GM21515 (cell line): ENCODE results near the gene GNAS.
A peak's percentile ranks its signal among the peaks of the same experiment; 100 is the strongest.

Source experiments
- ATAC-seq: cut with Tn5 transposase; IDR thresholded peaks from one replicate; pipeline ENCODE4 v1.9.1; 2021; ENCODE audit not compliant: unreplicated experiment

The GNAS gene

DNA sequence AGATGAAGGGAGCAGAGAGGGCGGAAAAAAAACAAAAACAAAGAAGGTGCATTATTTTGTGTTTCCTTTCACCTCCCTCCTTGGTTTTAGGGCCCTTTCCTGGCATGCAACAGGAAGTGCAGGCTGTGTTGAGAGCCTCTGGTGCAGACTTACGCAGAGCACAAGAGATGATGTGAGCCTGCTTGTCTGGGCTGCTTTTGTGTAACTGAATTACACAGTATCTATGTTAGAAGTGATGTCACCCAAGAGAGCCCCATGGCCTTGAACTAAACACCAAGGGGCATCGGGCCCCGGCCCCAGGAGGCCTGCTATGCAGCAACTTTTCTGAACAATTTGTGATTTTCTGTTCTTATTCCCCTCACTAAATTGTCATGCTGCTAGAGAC lies 25.5 kb downstream of the GNAS start:
- no peak for ATAC-seq

DNA sequence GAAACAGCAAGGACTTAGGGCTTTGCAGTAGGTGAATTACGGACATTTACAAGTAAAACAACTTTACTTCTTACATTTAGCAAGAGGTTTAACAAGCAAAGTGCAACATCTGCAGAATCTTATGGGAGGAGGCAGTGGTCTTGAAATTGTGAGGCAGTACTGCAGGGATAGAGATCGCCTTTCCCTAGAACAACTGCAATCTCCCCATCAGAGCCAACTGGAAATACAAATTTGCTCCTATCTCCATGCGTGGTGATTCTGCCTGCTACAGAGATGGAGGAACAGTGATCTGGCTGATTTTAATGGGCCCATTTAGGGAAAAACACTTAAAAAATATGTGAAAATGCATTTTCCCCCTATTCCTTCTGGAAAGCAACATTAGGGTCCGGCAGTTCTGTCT lies 25.9 kb downstream of the GNAS start:
- ATAC-seq, result no peak

DNA sequence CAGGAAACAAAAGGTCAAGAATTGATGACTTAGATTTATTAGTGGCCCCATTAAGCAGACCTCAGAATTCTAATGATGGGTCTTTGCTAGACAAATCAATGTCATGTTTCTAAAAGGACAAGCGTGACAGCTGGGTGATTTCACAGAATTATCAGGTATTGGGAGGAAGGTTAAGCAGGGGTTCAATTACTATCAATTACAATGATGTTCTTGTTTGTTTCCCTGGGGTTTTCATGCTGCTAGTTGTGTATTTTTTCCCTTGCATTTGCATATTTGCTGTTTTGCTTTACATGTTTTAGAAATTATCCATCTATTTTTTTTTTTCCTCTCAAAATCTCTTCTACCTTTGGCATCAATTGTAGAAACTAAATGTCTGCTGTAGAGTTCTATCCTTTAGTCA lies 27.9 kb downstream of the GNAS start:
- no peak for ATAC-seq

DNA sequence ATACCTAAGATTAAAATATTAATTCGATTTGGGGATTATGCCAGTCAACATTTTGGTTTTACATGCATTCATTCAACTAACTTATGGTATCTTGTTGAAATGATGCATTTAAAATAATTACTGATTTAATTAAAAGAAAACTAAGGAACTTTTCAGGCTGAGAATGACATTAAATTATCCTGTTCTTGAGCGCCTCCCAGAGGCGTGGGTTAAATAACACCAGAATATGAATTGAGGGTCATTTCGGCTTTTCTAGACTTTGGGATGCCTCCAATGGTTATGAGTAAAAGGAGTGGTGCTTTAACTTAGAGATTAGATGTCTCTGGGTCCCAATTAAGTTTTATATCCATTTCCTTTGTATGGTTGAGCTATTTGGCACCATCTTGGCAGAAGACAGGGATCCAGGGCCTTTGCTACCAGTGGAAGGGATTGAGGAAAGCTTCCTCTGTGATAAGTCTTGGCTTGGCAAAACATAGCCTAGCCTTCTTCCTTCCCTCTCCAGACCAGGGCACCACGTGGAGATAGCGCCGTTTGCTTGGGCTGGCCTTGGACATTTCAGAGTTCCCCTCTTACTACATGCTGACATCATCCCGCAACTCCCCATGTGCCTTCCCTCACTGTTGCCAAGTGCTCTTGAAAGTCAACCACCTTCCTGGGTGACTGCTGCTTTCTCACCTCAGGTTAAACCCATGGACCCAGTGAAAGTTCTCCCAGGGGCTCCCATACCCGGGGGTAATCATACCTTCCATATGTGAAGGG lies 28.7 kb downstream of the GNAS start:
- ATAC-seq, result no peak

DNA sequence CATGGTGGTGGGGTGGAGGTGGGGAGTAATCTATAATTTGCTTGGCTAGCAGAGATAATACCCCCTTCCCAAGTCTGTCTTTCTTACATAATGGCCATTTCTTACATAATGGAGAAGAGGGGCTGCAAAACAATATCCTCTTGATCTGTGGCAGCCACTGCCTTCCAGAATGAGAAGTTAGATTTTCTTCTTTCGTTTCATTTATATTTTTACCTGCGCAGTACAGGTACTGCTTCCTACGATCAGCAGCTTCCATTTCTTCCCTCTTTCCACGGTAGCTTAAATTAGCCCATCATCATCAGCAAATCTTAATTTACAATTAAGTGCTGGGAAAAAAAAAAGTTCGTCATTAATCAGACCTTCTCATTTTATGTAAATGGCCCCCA lies 30.2 kb downstream of the GNAS start:
- ATAC-seq, result no peak

DNA sequence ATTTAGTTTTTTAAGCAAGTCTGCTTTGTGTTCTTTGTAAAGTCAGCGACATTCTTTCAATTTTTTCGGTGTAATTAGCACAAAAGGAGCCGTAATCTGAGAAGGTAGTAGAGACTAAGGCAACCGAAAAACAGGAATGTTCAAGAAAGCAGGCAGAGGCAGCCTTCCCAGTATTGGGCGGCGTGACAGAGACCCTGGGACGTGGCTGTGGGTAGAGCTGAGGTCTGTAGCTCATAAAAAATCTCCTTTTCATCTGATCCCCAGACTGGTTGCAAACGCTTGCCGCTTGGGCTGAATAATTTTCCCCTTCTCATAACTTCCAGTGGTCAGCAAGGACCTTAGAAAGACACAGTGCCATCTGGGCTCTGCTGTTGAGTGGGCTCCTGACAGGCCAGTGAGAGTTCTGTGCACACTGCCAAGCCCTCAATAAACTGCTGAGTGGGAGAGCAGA lies 30.8 kb downstream of the GNAS start:
- ATAC-seq, result no peak

DNA sequence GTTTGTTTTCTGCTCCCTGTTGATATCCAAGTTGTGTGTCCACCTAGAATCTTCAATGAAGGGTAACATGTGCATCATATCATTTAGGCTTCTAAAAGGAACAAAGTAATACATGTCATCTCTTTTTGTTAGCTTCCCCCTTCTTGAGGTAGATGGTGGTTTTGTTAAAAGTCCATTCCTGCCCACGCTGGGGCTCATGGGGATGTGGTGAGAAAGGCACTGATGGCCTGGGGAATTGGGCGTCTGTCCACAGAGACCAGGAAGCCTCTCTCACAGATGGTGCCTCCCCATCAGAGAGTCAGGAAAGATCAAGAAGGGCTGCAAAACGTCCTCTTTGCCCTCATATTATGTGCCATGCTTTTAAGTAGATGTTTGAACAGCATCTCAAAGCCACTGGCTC lies 32.5 kb downstream of the GNAS start:
- no peak for ATAC-seq

DNA sequence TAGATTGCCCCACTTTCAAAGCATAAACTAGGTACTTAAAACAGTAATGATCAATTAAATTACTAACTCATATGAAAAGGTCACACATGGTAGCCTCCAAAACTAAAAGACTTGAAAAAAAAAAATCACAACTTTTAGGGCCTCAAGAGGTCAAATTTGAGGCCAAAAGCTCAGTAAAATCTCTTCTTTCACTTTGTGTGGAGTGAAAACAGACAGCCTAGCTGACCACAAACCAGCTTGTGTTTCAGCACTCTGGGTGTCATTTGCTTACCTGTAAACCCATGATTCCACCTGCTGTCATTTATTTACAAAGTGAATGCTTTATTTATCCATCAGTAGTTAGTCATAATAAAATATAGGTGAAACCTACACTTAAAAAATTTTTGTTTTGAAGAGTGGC lies 34.0 kb downstream of the GNAS start:
- no peak for ATAC-seq

DNA sequence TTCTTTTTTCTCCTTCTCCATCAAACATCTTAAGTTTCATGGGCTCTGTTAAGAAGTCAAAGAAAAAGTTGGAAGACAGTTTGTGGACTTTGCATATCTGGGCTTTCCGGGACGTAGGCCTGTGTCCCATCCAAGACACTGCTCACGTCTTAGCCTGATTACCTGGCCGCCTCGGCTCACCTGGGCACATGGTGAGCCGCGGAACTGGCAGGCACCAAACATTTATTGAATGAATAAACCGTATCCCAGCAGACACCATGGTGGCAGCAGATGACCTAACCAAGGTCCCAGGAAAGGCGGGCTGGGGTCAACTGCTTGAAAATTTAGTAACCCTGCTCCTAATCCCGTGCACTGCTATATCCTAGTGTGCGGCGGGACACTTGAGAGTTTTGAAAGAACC lies 35.6 kb downstream of the GNAS start:
- no peak for ATAC-seq

DNA sequence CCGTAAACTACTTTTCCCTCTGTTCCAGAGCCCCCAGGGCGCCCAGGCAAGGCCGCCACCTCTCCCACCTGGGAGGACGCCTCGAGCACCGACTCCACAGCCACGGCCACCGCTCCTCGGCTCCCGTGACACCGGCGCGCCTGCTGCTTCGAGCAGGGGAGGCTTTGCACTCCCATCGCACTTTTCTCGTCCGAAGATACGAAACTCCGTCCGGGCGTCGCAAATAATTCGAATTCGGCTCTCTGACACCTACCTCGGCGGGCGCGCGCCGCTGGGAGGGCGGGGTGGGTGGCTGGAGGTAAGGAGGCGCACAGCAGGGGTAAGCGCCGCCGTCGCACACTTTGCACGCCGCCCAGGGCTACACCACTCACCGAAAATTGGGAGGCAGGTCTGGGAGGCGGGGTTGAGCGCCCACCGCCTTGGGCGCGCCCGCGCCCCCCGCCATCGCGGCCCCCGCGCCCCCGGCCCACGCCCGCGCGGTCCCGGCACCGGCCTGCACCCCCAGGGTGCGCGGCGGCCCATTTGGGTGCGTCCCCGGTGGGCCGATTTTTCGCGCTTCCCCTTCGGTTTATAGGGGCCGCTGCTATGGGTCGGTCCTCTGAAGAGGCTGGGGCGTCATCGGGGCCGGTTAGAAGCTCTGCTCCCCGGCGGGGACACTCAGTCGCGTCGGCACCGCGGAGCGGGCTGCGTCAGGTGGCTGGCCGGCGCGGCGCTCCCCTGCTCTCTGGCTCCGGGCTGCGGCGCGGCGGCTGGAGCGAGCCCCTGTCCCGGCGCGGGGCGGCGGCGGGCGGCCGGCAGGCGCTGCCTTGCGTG lies 36.2 kb downstream of the GNAS start:
- peak; percentile 39 for ATAC-seq

DNA sequence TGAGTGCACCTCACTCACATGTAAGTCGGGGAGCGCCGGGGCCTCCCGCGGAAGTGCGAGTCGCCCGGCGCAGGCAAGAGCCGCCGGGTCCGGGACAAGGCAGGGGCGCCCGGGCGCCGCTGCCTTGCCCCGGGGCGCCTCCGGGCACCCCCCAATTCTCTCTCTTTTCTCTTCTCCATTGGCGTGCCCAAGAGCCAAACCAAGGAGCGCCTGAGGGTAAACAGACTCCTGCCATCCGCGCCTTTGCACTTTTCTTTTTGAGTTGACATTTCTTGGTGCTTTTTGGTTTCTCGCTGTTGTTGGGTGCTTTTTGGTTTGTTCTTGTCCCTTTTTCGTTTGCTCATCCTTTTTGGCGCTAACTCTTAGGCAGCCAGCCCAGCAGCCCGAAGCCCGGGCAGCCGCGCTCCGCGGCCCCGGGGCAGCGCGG lies 36.8 kb downstream of the GNAS start:
- no peak for ATAC-seq

DNA sequence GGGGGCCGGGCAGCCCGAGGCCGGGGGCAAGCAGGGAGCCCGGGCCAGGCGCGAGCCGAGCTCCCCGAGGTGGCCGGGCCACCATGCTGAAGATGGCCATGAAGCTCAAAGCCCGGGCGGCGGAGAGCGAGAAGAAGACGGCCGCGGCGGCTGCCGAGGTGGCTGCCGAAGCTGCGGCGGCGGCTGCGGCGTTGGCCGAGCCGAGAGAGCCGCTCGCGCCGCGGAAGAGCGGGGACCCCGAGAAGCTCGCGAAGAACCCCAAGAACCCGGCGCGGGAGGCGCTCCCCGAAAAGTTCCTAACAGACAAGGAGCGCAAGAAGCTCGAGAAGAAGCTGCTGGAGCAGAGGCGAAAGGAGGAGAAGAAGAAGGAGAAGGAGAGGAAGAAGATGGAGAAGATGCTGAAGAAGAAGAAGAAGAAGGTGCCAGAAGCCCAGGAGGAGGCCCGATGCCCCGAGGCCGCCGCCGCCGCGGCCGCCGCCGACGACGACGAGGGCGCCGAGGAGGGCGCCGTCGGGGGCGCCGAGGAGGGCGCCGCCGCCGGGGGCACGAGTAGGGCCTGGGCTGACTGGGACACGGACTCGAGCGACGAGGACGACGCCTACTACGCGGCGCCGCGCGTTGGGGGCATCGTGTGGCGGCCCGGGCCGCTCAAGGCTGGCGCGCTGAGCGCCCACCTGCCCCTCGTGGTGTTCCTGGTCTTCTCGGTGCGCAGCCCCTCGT lies 37.4 kb downstream of the GNAS start:
- peak; percentile 2 for ATAC-seq

DNA sequence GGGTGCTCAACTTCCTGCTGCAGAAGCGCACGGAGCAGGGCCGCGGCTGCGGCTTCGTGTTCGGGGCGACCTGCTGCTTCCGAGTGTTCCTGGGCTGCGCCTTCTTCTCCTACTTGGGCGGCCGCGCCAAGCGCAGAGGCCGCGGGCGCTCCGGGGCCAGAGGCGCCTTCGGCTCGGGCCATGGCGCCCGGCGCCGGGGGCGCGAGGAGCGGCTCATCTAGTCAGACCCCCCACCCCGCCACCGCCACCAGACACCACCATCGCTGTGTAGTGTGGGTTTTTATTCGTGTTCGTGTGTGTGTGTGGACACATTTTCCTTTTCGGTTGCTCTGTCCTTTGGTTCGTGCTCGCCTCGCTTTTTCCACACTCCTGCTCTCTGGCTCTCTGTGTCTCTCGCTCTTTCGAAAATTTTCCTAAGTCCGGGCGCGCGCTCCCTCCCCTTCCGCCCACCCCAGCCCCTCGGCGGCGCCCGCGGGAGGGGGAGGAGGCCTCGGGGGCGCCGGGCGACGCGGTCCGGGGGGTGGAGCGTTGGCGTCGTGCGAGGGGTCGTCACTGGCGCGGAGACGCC lies 38.1 kb downstream of the GNAS start:
- peak; percentile 25 for ATAC-seq

DNA sequence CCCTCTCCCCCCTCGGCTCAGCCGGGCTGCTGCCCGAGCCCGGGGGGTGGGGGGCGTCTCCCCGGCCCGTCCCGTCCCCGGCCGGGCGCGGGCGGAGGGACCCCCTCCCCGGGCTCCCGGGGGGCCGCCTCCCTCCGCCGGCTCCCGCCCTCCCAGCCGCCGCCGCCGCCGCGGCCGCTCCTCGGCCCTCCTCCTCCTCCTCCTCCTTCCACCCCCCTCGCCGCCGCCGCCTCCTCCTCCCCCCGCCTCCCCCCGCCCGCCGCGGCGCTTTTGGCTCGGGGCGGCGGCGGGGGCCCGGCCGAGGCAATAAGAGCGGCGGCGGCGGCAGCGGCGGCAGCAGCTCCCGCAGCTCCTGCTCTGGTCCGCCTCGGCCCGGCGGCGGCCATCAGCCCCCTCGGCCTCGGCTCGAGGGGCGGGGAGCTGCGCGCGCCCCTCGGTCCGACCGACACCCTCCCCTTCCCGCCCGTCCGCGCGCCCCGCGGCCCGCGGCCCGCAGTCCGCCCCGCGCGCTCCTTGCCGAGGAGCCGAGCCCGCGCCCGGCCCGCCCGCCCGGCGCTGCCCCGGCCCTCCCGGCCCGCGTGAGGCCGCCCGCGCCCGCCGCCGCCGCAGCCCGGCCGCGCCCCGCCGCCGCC lies 38.7 kb downstream of the GNAS start:
- ATAC-seq, result peak; percentile 12

DNA sequence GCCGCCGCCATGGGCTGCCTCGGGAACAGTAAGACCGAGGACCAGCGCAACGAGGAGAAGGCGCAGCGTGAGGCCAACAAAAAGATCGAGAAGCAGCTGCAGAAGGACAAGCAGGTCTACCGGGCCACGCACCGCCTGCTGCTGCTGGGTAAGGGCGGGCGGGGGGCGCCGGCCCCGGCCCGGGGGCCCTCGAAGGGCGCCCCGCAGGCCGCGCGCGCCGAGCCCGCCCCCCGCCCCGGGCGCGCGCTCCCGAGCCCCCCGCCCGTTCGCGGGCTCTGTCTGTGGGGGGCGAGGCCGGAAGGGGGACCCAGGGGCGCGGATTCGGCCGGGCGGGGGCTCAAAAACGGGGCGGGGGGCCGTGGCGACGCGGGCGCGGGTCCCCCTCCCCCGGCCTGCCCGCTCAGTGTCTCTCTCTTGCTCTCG lies 39.2 kb downstream of the GNAS start:
- ATAC-seq, result no peak

DNA sequence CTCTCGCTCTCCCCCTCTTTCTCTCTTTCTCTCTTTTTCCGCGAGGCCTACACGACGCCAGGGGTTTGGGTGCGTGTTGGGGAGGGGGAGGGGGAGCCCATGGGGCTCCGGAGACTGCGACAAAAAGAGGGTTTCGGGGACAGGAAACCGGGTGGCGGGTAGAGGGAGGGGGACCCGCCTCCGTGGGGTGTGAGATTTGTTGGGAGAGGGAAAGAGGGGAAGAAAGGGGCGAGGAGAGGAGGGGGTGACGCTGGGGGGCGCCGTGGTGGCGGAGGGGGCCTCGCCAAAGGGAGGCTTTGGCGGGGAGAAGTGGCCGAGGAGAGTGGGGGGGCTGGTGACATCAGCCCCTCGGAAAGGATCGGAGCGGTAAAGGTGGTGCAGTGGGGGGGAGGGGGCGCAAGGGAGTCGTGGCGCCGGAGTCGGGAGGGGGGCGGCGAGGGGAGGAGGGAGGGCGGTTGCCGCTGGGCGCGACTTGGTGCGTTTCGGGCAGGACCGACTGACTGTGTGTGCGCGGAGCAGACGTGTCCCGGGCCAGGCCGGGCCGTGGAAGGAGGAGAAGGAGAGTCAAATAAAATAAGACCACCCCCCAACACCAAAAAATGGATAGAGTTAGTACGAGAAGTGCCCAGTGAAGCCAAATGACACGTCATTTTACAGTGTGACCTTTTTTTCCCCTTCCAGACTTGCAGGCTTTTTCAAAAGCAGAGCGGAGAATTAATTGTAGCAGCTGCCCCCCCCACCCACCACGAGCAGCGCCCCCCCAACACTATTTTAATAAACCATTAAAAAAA lies 39.8 kb downstream of the GNAS start:
- no peak for ATAC-seq

DNA sequence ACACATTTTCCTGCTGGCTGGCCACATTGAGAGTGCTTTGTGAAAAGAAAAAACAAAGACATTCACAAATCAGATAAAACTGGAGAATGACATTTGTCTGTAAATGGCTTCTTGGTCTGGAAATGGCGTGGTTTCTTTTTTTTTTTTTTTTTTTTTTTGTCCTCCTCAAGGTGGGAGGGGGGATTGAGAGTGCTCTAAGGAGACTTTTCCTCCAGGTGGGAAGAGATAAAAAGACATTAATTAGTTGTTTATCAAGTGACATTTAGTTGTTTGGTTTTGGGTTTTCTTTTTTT lies 40.4 kb downstream of the GNAS start:
- ATAC-seq, result no peak

DNA sequence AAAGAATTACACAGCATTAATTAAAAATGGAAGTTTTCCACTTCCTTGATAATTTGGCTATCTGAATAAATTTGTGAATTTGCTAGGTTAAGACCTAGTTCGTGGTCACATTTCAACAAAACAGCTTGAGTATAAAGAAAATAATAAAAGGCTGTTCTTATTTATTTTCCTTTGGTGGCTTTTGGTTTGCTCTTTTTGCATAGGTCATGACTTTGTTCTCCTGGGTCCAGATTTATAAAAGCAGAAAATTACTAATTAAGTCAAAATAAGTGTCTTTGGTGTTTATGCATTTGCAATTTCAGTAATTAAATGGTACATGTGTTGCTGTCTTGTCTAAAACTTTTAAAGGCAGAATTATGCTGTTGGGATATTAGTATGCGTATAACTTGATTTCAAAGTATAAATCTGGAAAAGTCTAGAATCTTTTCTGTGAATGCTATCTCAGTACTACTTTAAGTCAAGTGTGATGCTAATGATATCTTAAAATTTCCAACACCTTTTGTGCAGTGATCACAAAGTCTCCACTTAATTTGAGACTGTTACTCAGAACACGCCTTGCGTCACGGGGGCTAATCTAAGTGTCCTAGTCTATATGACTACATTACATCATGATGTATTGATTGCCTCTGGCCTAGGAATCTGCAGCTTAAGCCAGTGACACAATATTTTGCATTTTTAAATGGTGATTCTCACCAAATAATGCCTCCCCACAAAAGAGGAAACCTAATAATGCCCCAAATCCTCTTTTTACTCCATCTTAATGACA lies 41.0 kb downstream of the GNAS start:
- no peak for ATAC-seq

DNA sequence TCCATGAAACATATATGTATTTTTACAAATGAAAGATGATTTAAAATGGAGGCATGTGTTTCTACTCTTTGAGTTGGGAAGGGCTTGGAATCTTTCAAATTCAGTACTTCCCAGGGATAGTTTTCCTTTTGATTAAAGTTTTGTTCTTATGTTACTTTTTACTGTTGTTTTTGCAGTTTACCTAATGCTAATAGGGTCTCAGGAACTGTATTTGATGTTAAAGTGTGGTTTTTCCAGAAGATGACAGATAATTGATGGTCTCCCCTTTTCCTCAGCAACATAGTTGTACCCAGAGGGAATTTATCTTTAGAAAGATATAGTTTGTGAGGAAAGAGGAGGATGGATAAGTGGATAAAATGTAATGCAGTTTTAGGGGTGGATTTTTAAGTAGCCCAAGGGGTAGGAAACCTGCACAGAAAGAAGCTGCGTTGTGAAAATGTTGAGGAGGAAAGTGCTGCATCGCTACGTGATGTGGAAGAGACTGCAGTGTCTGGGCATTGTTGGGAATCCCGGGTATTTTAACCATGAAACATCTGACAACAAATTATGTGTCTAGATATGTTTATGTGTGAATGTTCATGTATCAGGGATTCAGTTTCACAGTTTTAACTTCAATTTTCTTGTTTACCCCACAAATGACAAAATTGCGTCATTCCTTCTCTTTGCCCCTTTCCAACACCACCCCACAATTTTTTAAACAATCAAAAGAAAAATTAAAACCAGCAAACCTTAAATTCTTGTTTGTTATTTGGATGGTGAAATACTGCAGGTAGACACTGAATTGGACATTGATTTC lies 42.3 kb downstream of the GNAS start:
- ATAC-seq, result no peak
